IMR-90 (cell line): Measurements from ENCODE around the gene RANBP3.

Source experiments
- BHLHE40 ChIP-seq: fragments of 150-350 bp; IDR thresholded peaks from 2 replicates; pipeline ENCODE4 v1.6.1; 2016; ENCODE audit warnings: mild to moderate bottlenecking, low read depth, low read length
- CTCF ChIP-seq: conservative IDR thresholded peaks from 2 replicates; pipeline ENCODE4 v1.5.1; 2012; ENCODE audit warnings: mild to moderate bottlenecking, low read depth, low read length, improper control_type of control experiment
- FOS ChIP-seq: fragments of 150-350 bp; IDR thresholded peaks from 2 replicates; pipeline ENCODE4 v1.6.1; 2016; ENCODE audit warnings: low read depth, low read length
- MXI1 ChIP-seq: IDR thresholded peaks from 2 replicates; pipeline ENCODE4 v1.6.1; 2012; ENCODE audit warnings: low read depth, mild to moderate bottlenecking, low read length, moderate library complexity, borderline replicate concordance
- POLR2A ChIP-seq: IDR thresholded peaks from 2 replicates; pipeline ENCODE4 v1.6.1; 2012; ENCODE audit warnings: mild to moderate bottlenecking, low read depth, low read length
- RCOR1 ChIP-seq: IDR thresholded peaks from 2 replicates; pipeline ENCODE4 v1.6.1; 2012; ENCODE audit warnings: mild to moderate bottlenecking, low read length, improper control_type of control experiment; ENCODE audit not compliant: insufficient replicate concordance
- RFX5 ChIP-seq: IDR thresholded peaks from 2 replicates; pipeline ENCODE4 v1.8.0; 2012; ENCODE audit warnings: low read depth, mild to moderate bottlenecking, low read length, moderate library complexity
- TF ChIP-seq, protein P1 (sequence below): fragments of 150-350 bp; IDR thresholded peaks from 2 replicates; pipeline ENCODE4 v1.6.1; 2016; ENCODE audit warnings: low read depth, mild to moderate bottlenecking, low read length, moderate library complexity, borderline replicate concordance

DNA sequence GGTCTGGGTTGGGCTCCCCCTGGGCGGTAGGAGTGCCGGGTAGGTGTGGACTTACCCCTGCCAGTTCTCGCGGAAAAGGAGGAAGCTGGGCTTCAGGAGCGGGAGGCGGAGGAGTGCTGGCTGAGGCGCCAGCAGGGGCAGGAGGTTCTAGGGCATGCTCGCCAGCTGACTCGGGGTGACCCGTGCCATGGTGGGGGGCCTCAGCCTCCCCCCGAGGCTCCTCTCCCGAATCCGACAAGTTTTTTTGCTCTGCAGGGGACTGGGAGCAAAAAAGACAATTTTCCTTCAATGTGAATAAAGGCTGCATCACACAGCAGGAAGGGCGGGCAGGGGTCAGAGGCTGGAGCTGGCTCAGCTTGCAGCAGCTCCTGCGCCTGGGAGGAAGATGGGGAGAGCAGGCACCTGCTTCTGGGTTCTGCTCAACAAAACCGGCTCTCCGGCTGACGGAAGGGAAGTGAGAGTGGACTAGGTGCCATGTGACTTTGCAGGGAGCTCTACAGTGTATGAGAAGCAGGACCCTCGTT lies 26.5 kb downstream of the RANBP3 start:
- no peak for TF ChIP-seq RCOR1
- no peak for TF ChIP-seq BHLHE40
- TF ChIP-seq MXI1 = no peak
- no peak for TF ChIP-seq POLR2A
- no peak for TF ChIP-seq CTCF
- TF ChIP-seq FOS = no peak
- no peak for TF ChIP-seq RFX5
- TF ChIP-seq, protein P1, sequence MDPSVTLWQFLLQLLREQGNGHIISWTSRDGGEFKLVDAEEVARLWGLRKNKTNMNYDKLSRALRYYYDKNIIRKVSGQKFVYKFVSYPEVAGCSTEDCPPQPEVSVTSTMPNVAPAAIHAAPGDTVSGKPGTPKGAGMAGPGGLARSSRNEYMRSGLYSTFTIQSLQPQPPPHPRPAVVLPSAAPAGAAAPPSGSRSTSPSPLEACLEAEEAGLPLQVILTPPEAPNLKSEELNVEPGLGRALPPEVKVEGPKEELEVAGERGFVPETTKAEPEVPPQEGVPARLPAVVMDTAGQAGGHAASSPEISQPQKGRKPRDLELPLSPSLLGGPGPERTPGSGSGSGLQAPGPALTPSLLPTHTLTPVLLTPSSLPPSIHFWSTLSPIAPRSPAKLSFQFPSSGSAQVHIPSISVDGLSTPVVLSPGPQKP = no peak
